T-helper 9 cell (primary cell): Measurements from ENCODE around the gene FNDC3B.
"Not testable (repeated sequence)": the region's sequence is repeated elsewhere in the genome, so short reads cannot be mapped to it uniquely, and the experiment has no call there.

Experiments used
- DNase-seq: peaks from one replicate; pipeline ENCODE4 v3.0.0-alpha.2; 2020

Gene FNDC3B

DNA sequence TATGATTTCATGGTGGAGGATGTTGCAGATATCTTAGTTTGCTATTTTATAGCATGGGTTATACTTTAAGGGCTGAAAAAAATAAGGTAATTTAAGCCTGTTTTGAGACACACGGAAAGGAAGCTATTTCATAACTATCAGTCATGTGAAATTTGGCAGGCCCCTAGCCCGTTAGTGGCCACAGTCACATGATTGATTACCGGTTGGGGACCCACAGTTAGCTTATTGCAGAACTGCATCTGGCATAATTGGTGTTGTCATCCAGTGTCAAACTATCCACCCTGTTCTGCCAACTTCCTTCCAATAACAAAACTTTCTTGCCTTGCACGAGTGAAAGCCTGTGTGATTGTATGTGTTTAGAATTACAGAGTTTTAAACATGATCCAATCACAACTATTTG is 35.2 kb downstream of the FNDC3B start:
- DNase-seq, result no peak

DNA sequence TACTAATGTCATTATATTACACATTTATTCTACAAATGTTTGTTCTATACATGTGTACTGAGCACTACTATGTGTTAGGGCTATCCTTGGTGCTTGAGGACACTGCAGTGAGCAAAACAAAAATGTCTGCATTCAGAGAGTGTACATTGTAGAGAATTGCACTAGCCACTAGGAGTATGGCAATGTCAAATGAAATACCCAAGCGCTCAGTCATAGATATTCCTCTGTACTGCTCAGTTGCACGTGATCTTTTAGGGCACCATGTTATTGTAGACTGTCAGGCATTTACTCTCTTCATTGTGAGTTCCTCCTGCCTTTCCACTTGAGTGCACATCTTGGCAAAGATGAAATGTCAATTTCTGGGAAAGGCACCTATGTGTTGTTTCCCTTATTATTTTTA is 36.8 kb downstream of the FNDC3B start:
- no peak for DNase-seq

DNA sequence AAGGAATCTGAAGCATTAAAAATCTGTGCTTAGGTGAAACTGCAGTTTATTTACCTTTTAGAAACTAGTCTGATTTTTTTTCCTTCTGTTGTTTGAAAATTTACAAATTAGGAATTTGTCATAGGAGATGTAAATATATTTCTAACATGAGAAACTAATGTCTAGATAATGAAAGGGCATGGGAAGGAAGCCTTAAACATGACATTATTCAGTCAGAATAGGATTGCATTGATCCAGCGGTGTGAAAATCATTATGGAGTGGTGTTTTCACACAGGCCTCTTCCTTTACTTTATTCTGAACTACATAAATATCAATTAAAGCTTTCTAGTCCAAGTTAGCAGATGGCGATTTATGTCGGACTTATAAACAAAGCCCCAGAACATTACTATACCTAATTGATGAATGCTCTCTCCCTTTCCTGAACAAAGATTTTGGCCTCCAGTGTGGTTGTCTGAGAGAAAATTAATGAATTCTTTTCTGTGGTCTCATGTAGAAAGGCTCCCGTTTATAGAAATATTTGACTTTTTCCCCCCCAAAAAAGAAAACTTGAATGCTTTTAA is 37.9 kb downstream of the FNDC3B start:
- DNase-seq, result no peak

DNA sequence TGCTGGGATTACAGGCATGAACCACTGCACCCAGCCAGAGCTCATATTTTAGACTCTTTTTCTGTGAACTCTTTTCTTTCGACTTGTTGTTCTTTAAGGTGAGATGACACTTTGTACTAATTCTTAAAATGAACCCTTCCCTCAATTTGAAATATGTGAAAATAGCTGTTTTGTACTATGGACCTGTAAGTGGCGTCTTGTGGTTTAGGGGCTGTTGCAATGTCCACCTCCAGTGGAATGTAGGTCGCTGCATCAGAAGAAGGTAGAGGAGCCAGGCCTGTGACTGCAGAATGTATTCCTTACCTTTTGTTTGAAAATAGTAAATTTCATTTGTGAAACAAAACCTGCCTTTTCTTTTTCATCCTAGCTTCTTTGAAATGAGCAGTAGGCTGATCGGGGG is 38.9 kb downstream of the FNDC3B start:
- no peak for DNase-seq

DNA sequence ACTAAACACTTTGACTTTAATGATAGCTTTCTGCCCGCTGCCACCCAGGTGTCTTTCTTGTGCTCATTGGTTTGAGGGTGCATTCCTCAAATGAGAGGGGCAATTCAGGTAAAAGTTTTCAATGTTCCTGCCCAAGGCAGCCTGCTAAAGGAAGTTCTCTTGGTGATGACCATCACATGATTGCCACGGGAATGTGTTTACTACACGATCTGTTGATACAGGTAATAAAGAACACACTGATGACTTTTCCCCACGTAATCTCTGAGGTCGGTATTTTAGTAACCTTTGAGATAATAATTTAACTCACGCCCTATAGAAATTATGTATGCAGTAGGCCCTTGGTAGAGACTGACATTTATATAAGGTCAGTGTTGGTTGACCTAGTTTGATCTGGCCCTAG is 39.3 kb downstream of the FNDC3B start:
- DNase-seq, result no peak

DNA sequence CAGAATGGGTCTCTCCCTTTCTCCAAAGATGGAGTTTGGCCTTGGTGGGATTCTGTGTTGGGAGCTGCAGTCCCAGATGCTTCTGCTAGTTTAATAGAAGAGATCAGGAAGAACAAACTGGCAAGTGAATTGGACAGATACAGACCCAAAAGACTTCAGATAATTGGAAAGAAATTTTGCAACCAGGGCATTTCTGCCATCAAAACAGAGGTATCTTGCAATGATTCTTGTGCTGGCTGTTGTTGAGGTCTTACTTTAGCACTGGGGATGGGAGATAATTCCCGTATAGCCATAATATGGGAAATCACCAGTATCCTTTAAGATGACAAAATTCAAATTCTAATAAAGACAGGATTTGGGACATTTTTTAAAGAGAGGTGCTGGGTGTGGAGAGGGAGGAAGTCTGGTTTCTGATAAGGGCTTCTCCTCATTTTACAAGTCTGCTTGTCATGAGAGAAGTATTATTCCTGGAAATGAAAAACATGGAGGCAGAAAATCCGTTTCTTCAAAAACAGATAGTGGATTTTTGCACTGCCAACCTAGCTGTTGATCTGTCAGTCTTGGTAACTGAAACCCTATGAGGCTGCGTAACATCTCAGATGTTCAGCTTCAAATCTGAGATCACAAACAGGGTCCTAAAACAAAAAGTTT is 40.1 kb downstream of the FNDC3B start:
- DNase-seq, result no peak

DNA sequence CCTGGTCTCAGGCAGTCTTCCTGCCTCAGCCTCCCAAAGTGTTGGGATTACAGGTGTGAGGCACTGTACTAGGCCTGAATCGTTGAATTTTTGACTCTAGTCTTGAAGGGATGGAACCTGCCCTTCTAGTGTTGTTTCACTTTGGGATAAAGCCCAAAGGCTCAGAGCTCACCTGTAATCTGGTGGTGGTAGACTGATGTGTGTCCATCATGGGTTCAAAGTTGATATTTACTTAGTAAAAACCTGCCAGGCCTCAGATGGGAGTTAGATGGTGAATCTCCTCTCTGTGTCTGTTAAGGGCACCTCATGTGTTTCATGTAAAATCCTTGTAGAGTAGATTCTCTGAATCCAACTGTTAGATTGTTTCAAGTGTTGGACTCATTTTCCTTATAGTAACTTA is 41.1 kb downstream of the FNDC3B start:
- no peak for DNase-seq

DNA sequence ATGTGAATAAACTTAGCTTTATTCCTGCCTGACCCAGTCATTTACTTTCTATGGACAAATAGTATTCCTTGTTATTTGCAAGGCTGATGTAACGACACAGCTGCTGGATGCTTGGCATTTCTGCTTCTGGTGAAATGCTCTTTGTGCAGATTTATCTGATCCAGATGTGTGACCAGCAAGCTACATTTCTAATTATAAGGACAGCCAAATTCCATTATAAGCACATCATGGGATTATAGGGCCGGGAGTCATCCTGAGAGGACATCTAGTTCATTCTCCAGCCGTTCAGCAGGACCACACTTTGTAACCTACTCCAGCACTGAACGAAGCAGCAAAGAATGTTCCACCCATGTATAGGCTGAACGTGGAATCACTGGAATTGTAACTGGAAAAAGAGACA is 42.9 kb downstream of the FNDC3B start:
- no peak for DNase-seq

DNA sequence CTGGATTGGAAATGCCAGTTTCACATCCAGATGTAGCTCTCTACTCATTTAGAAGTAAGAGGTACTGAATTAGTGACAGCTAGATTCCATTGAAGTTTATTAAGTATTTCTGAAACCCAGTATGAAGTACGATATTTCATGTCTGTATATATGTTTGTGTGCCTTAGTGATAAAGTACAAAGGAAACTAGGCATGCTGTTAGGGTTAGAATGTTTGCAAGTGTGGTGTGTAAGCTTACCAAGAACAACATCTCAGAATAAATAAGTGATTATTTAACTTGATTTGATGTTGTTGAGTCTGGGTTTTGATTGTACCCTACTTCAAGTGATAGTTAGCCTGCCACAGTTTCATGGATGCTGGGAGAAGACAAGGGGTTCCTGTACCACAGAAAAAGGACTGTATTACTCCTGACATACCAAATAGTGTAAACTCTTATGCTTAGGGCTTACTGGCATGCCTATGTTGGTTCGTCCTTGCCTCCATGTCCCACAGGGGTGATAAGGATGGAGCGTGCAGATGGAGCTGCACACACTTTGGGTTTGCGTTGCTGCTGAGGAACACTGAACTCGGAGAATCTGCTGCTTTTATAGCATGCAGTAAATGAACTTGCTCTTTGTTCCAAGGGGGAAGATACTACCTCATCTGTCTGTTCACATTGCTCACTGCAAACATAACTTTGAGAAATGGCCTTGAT is 43.6 kb downstream of the FNDC3B start:
- no peak for DNase-seq

DNA sequence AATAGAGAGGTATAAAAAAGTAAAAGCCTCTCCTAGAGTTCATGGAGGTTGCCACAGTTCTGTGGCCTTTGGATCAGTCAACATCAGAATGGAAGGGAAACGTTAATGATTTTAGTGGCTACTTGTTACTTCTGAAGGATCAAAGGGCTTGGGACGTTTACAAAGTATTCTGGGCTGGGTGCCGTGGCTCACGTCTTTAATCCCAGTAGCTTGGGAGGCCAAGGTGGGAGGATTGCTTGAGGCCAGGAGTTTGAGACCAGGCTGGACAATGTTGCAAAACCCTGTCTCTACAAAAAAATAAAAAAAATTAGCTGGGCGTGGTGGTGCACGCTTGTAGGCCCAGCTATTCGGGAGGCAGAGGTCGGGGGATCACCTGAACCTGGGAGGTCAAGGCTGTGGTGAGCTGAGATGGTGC is 44.6 kb downstream of the FNDC3B start:
- no peak for DNase-seq

DNA sequence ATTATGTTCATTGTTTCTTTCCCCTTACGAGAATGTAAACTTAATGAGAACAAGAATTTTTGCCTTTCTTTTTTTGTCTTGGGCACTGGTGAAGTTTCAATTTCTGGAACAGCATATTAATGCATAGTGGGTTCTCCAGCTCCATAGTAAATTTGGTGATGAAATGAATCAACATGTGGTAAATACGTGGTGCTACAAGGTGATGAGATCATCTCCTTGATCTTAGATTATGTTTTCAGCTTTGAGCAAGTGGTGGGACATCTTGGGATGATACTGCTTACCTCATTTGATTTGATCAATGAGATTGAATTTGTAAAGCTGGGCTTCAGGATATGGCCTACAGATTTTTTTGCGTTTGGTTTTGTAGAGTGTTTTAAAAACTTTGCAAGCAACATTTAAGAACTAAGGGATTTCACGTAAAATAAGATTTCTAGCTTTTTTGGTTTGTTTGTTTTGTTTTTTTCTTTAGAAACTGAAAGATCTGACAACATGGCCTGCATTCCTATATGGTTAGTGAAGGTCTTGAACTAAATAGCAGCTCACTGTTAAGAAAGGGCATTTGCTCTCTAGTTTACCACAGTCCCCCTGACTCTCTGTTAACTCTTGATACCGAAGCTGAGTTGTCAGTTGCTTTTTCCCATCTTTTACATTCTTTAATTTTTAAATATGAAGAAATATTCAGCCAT is 45.6 kb downstream of the FNDC3B start:
- no peak for DNase-seq

DNA sequence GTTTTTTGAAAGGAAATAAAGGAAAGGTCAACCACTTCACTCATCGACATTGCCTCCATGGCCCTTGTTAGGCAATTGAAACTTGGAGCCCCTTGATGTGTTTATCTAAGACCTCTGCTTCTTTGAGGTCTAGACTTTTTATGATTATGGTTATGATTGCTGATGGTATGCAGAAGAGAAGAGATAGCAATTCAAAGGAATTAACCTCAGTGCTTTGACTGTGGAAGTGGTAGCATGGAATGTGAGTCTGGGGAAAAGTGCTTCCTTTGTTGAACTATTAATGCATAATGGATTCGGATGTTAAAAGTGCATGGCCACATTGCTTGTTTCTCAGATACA is 46.1 kb downstream of the FNDC3B start:
- no peak for DNase-seq

DNA sequence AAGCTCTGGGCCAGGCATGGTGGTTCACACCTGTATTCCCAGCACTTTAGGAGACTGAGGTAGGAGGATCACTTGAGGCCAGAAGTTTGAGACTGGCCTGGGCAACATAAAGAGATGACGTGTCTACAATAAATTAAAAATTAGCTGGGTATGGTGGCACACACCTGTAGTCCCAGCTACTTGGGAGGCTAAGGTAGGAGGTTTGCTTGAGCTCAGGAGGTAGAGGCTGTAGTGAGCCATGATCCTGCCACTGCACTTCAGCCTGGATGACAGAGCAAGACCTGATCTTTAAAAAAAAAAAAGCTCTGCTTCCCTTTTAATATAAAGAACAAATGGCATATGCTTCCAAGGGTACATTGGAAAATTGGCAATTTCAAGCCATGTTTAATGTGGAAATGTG is 46.7 kb downstream of the FNDC3B start:
- no peak for DNase-seq

DNA sequence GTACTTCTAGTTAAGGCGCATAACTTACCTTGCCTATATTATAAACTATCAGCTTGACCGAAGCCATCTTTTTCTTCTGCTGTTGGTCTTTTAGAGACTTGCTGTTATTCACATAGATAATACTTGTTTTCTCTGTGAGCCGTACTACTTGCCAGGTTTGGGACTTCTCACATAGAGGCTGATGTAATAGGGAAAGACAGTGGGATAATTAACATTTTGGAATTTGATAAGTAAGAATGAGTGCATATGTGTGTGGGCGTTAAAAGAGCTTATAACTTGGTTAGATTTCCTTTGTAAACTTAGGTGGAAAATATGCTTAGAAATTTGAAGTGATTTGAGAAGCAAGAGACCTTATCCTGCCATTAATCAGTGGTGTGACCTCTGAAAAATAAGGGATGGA is 47.8 kb downstream of the FNDC3B start:
- DNase-seq, result no peak

DNA sequence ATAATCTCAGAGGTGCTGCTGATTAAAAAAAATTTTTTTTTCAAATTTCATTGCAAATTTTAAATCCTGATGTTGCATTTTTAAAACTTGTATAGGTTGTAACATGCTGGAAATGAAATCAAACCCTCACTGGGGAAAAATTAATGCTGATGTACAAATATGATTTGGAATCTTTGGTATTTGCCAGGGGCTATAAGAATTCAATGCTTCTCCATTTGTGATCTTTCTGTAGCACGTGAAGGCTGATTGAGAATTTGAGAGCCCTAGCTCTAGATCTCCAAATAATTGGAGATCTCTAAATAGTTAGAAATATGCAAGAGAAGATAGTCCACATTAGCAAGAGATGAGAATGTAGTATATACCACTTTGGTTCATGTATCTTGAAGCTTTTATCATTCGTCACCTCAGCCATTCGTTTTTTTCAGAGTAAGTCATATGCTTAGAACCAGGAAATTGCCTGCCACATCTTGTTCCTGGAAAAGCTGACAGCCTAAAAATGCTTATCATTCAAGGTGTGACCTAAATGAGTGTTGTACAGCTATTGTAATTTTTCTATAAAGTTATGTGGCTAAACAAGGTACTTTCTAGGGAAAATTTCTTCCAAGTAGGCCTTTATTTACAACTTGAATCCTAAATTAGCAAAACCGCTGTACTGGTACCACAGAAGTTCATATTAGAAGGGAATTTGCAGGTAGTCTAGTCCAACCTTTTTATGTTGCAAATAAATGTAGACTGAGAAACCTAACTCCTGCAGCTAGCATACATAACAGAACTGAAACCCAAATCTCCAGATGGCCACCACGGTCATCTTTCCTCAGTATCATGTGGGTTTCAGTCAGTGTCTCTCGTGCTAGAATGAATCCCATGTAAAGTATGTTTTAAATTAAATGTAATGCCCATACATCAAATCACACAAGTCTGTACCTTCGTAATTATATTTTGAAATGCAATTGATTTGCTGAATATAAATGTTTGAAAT is 48.5 kb downstream of the FNDC3B start:
- no peak for DNase-seq

DNA sequence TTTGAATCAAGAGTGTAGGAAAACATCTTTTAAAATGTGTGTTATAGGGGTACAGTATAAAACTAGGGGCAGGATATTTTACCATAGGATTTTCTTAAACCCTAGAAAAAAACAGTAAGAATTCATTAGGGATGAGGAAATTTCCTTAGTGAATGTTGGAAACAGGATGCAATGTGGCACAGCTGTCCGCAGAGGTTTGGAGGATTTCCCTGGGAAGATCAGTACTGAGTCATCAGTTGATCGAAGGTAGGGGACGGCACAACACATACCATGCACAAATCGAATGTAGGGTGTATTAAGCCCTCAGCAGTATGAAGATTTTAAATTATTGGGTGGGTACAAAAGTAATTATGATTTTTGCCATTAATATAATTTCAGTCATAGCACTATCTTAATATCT is 49.9 kb downstream of the FNDC3B start:
- no peak for DNase-seq

DNA sequence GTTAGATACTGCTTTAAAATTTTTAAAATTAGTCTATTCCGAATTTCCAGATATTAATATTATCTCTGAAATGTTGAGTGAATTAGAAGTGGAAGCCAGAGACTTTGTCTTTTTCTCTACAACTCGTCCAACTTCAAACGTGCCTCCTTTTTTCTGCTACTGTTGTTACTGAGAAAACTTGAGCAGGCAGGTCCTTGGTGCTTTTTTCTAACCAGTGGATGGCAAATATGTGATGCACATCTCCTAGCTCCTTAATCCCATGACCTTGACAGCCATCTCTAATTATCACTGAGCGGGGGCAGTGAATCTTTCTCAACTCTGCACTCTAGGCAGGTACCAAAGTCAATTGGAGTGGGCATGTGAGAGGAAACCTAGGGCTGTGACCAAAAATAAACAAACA is 50.7 kb downstream of the FNDC3B start:
- DNase-seq, result no peak

DNA sequence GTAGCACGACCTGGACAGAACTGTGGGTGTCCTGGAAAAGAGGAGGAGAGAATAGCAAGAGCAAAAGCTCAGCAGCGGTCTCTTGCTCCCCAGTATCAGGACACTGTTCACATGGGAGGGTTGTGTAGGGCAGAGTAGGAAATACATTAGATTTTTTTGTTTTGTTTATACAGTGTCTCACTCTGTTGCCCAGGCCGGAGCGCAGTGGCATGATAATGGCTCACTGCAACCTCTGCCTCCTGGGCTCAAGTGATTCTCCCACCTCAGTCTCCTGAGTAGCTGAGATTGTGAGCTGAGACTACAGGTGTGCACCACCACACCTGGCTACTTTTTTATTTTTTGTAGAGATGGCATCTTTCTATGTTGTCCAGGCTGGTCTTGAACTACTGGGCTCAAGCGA is 53.3 kb downstream of the FNDC3B start:
- no peak for DNase-seq

DNA sequence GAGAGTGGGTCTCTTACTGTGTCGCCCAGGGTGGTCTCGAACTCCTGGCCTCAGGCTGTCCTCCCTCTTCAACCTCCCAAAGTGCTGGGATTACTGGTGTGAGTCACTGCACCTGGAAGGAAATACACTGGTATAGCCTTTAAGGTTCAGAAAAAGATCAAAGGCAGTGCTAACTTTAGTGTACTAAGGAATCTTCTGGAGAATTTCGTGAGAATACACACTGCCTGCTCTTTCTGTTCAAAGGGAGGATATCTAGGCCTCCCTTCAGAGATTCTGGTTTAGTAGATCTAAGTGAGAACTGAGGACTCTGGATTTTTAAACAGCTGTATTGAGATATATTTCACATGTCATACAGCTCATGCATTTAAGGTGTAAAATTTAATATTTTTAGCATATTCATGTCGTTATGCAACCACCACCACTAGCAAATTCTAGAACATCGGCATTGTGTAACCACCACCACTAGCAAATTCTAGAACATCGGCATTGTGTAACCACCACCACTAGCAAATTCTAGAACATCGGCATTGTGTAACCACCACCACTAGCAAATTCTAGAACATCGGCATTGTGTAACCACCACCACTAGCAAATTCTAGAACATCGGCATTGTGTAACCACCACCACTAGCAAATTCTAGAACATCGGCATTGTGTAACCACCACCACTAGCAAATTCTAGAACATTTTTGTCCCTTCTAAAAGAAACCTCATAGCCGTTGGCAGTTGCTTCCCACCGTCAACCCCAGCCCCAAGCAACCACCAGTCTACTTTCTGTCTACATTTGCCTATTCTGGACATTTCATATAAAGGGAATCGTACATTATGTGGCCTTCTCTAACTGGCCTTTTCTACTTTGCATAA is 54.4 kb downstream of the FNDC3B start:
- not testable (repeated sequence) for DNase-seq

DNA sequence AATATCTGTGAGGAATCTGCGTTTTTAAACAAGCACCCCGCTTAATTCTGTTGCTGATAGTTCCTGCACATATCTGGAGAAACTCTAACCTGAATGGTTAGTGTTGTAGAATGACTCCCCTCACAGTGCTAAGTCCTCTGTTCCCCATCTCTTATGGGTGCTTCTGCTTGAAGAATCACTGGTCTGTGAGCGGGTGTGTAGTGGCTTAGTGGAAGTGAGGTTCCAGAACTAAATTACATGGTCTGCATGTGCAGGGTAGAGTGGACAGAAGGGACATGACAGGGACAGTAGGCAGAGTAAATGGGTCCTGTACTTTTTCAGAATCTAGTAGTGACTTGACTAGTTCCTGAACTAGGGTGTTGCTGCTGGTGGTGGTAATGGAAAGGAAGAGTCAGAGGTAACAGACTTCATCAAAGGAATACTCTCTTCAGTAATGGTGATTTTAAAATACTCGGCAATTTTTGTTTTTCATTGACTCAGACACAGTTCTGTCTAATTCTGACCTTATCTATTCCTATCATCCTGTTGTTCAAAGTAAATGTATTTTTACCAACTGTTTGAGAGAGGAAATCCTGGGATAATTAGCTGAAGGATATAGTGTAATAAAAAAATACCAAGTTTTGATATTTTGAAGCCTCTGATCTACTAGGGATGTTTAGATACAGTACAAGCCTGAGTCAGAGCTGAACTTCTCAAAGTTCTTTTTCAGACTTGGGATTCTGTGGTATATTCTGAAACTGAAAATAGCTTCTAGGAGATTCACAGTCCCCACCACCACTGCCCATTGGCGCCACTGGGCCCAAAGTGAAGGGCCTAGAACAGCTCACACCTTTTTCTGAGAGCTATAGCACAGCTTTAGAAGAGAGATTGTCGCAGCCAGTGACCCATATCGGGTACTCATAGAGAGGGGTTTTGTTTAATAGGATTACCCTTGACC is 55.5 kb downstream of the FNDC3B start:
- DNase-seq, result no peak
